HepG2 (cell line): ENCODE measurements around the gene KIF24. TPM values are rescaled to one million over a fixed set of nuclear protein-coding genes. Genes with fewer than 3 reads are reported as not detected.

ENCODE experiments used
- ATF2 ChIP-seq: sonication (generic); formaldehyde crosslinking; IDR thresholded peaks from 2 replicates; pipeline ENCODE4 v1.4.0; 2020; ENCODE audit warnings: missing genetic modification reagents
- HNF1A ChIP-seq, 2 experiments: sonication (generic) in 1 of 2; formaldehyde crosslinking in 1 of 2; IDR thresholded peaks; 2 replicates each; pipeline versions ENCODE4 v1.4.0 to v1.6.1; 2016 to 2020; ENCODE audit warnings: borderline replicate concordance in 1 of 2, low read depth in 1 of 2, mild to moderate bottlenecking in 1 of 2, missing genetic modification reagents in 1 of 2
- JARID2 ChIP-seq: sonication (generic); formaldehyde crosslinking; IDR thresholded peaks from 2 replicates; pipeline ENCODE4 v1.8.1; 2023; ENCODE audit warnings: missing genetic modification reagents, inconsistent platforms; ENCODE audit not compliant: insufficient replicate concordance
- KAT2B ChIP-seq: fragments of 150-350 bp; IDR thresholded peaks from 2 replicates; pipeline ENCODE4 v1.6.1; 2014; ENCODE audit warnings: low read depth, low read length, borderline replicate concordance
- KLF16 ChIP-seq, 2 experiments: sonication (generic) in 1 of 2; formaldehyde crosslinking in 1 of 2; IDR thresholded peaks; 2 replicates each; pipeline versions ENCODE4 v1.6.1 to v1.8.0; 2016 to 2023; ENCODE audit warnings: missing genetic modification reagents in 2 of 2, missing compliant biosample characterization in 1 of 2
- NCOA1 ChIP-seq: sonication (generic); formaldehyde crosslinking; IDR thresholded peaks from 2 replicates; pipeline ENCODE4 v1.9.0; 2021; ENCODE audit warnings: missing genetic modification reagents
- POLR2AphosphoS5 ChIP-seq: IDR thresholded peaks from 2 replicates; pipeline ENCODE4 v1.6.1; 2012; ENCODE audit warnings: low read depth, low read length
- SKIL ChIP-seq: sonication (generic); formaldehyde crosslinking; IDR thresholded peaks from 2 replicates; pipeline ENCODE4 v1.8.0; 2022; ENCODE audit warnings: missing genetic modification reagents, mild to moderate bottlenecking, moderate library complexity, borderline replicate concordance
- ZMYM3 ChIP-seq: sonication (generic); formaldehyde crosslinking; IDR thresholded peaks from 2 replicates; pipeline ENCODE4 v1.5.1; 2020; ENCODE audit warnings: mild to moderate bottlenecking, missing genetic modification reagents
- ZNF260 ChIP-seq: sonication (generic); formaldehyde crosslinking; IDR thresholded peaks from 2 replicates; pipeline ENCODE4 v1.4.0; 2020; ENCODE audit warnings: missing genetic modification reagents, low read depth, mild to moderate bottlenecking, borderline replicate concordance
- ZNF264 ChIP-seq: sonication (generic); formaldehyde crosslinking; IDR thresholded peaks from 2 replicates; pipeline ENCODE4 v1.4.0; 2020; ENCODE audit warnings: missing genetic modification reagents
- ZNF549 ChIP-seq: sonication (generic); formaldehyde crosslinking; IDR thresholded peaks from 2 replicates; pipeline ENCODE4 v1.5.0; 2020; ENCODE audit warnings: missing genetic modification reagents
- ZNF639 ChIP-seq: conservative IDR thresholded peaks from 2 replicates; pipeline ENCODE4 v1.6.1; 2018; ENCODE audit warnings: missing genetic modification reagents
- polyA plus RNA-seq, 8 experiments: library from polyadenylated mRNA; depleted of rRNA in 3 of 8; stranded (reverse) in 7 of 8; unstranded in 1 of 8; fragments of >200 nt; fragmentation: Illumina TruSeq in 4 of 8; extraction: Trizol in 4 of 8; gene quantifications; 2 replicates each; pipeline versions ENCODE4 v1.2.1 to v1.2.3, GENCODE V29; 2011 to 2016; ENCODE audit warnings: low read depth in 4 of 8, missing spikeins in 1 of 8, mixed read lengths in 1 of 8; ENCODE audit not compliant: insufficient read depth in 1 of 8
- total RNA-seq, 5 experiments: library from RNA; depleted of rRNA; stranded (reverse); fragments of >200 nt; fragmentation: Illumina TruSeq; extraction: Trizol; gene quantifications; 2 replicates each; pipeline ENCODE4 v1.2.3, GENCODE V29; 2016; ENCODE audit warnings: low read depth in 1 of 5

Gene KIF24
- total and polyA plus RNA-seq, 2 of the 13 experiments (the other 11 are each of a cell fraction or from before 2014, with no cell fraction given) = 1.1 to 3.0 TPM

- TF ChIP-seq ZNF549 (CRISPR knock-in tag) (no peak), KAT2B (no peak), KLF16 (CRISPR knock-in tag; IDR thresholded peaks at IDR 0.05) (peak in 1 of 2 experiments; percentile 52; a peak in 1 of 4 replicates), SKIL (CRISPR knock-in tag) (peak; percentile 88), ZNF264 (CRISPR knock-in tag) (0 out of 2 replicates have a peak, but pooled peaks have one; percentile 19), NCOA1 (no peak), ATF2 (CRISPR knock-in tag) (0 out of 2 replicates have a peak, but pooled peaks have one; percentile 19), JARID2 (no peak), ZNF639 (CRISPR knock-in tag) (0 out of 2 replicates have a peak, but pooled peaks have one; percentile 23), ZNF260 (CRISPR knock-in tag) (no peak), HNF1A (IDR thresholded peaks at IDR 0.05; ENCODE audit: low read depth) (no peak; the same call in 1 of the 2 replicates), HNF1A (CRISPR knock-in tag; IDR thresholded peaks at IDR 0.05; ENCODE audit: borderline replicate concordance) (peak; percentile 45; the same call in 1 of the 2 replicates), ZMYM3 (no peak; the same call in none of the 2 replicates), POLR2AphosphoS5 (peak; percentile 84)
Observed at GRCh38 chr9:34376596-34377403, 47.7 kb upstream of the KIF24 start, which contains the start of gene MYORG (continued).
